ENCODE data around the gene GMDS. TPM values are rescaled to one million over a fixed set of nuclear protein-coding genes. Genes with fewer than 3 reads are reported as not detected.

The GMDS gene
- total and polyA plus RNA-seq, 2 of the 8 experiments (the other 6 are each of a cell fraction or from before 2014, with no cell fraction given) = 16.8 to 50.0 TPM

GRCh38 chr6:1858196-1858595 is 387.2 kb downstream of the GMDS start:
- H3K4me3 ChIP-seq (ENCODE audit: extremely low read depth in 1 of 4, insufficient read depth in 2 of 4, low read depth in 3 of 4, low read length in 4 of 4) = no peak overlapping the region
- no peak for FAIRE-seq
- no peak overlapping the region for H3K4me2 ChIP-seq (ENCODE audit: insufficient read depth in 1 of 2, low read depth in 2 of 2, low read length in 2 of 2)
- ChIA-PET POLR2A (ENCODE audit: partially characterized antibody) (no interaction called here), CTCF (ENCODE audit: partially characterized antibody) (no interaction called here)
- TF ChIP-seq FOSL1 (IDR thresholded peaks at IDR 0.05; ENCODE audit: insufficient read depth, low read depth, low read length) = no peak
- H3K9me3 ChIP-seq (ENCODE audit: insufficient read depth in 2 of 2, low read depth in 1 of 2, low read length in 1 of 2) = no peaks in the 10 kb centered on the region
- H2AK5ac ChIP-seq (ENCODE audit: low read depth, low read length) = no peak overlapping the region
- no peaks in the 10 kb centered on the region for H3K23me2 ChIP-seq (ENCODE audit: low read depth, low read length)
- no peak overlapping the region for H3K56ac ChIP-seq (replicated peaks; ENCODE audit: insufficient read length, low read depth, low read length)
- no peak overlapping the region for H2BK5ac ChIP-seq (ENCODE audit: low read depth, low read length)
- H3K27me3 ChIP-seq (replicated peaks in 1 of 4; ENCODE audit: control insufficient read depth in 3 of 4, extremely low read depth in 1 of 4, insufficient read depth in 3 of 4, low read length in 3 of 4) = no peaks in the 10 kb centered on the region
- no peak overlapping the region for H3K27ac ChIP-seq (ENCODE audit: low read depth, low read length)
- H2BK120ac ChIP-seq (replicated peaks; ENCODE audit: low read depth, low read length) = no peak overlapping the region
- H3K23ac ChIP-seq (ENCODE audit: insufficient read length) = no peak overlapping the region
- H3K4me1 ChIP-seq (replicated peaks in 1 of 4; ENCODE audit: control insufficient read depth in 3 of 4, insufficient read depth in 4 of 4, low read length in 3 of 4) = peaks cover 0 to 12% (median 4%) of the 10 kb centered on the region in 4 experiments; a peak in 4 of 7 replicates
- no peak overlapping the region for H3K9ac ChIP-seq (replicated peaks in 1 of 4; ENCODE audit: extremely low read depth in 1 of 4, low read depth in 3 of 4, low read length in 3 of 4)
- no peak overlapping the region for H4K8ac ChIP-seq (ENCODE audit: extremely low read depth, insufficient read depth, low read length)
- no peaks in the 10 kb centered on the region for H4K20me1 ChIP-seq (replicated peaks in 1 of 2; ENCODE audit: control insufficient read depth in 1 of 2, insufficient read depth in 2 of 2, low read length in 2 of 2)
- H3K14ac ChIP-seq (ENCODE audit: insufficient read length) = no peak overlapping the region
- no peaks in the 10 kb centered on the region for H3K79me1 ChIP-seq (ENCODE audit: low read depth, low read length)
- 89% methylated on average over 4 of the region's 4 CpGs; no CpG with 5 or more reads in 1 of the 2 experiments for WGBS, 2 experiments (ENCODE audit: extremely low coverage in 1 of 2, insufficient coverage in 1 of 2, insufficient read length in 1 of 2, insufficient replicate concordance in 2 of 2, low coverage in 1 of 2, low lambda C conversion rate in 2 of 2, missing lambda C conversion rate in 1 of 2)
- no peak for DNase-seq (ENCODE audit: low read depth in 1 of 2, low spot score in 2 of 2)
- H4K91ac ChIP-seq (replicated peaks; ENCODE audit: insufficient read length, low read length) = no peak overlapping the region
- H2BK12ac ChIP-seq (ENCODE audit: low read depth, low read length) = no peak overlapping the region
- H2BK20ac ChIP-seq (ENCODE audit: low read length) = no peak overlapping the region
- no peaks in the 10 kb centered on the region for H3K79me2 ChIP-seq (ENCODE audit: control insufficient read depth in 1 of 2, insufficient read depth in 2 of 2, low read length in 2 of 2)
- no peaks in the 10 kb centered on the region for H3K36me3 ChIP-seq (ENCODE audit: control insufficient read depth in 2 of 4, insufficient read depth in 4 of 4, low read length in 3 of 4)
- no peak overlapping the region for H4K5ac ChIP-seq (ENCODE audit: insufficient read length, low read depth, low read length)
- no peak overlapping the region for H3K18ac ChIP-seq (ENCODE audit: extremely low read depth, low read length)
- no peak overlapping the region for H2BK15ac ChIP-seq (ENCODE audit: low read length)
- H3K4ac ChIP-seq (replicated peaks; ENCODE audit: insufficient read length, low read depth, low read length) = no peak overlapping the region
- H2AFZ ChIP-seq (ENCODE audit: low read length) = no peak overlapping the region
